Measurements from ENCODE around the gene TBX1. TPM values are rescaled to one million over a fixed set of nuclear protein-coding genes. Genes with fewer than 3 reads are reported as not detected.

Gene TBX1
- total and polyA plus RNA-seq, 10 of the 15 experiments (the other 5 are each of a cell fraction or from before 2014, with no cell fraction given): not detected

DNA sequence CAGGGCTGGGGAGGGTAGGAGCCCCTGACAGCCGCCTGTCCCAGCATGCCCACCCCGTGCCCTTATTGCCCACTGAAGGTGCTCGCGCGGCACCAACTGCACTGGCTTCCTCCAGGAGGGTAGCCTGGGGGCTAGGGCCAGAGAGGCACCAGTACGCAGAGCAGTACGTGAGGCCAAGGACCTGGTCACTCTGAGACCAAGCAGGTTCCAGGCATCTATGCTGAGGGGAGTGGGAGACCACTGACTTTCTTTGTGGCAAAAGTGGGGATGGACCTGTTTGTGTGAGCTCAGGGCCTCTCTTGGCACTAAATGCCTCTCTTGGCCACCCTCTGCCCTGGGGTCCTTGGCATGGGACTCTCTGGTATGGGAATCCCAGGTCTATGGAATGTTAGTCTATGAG, 26.4 kb upstream of the TBX1 start (continued):
- TF ChIP-seq, protein P1, sequence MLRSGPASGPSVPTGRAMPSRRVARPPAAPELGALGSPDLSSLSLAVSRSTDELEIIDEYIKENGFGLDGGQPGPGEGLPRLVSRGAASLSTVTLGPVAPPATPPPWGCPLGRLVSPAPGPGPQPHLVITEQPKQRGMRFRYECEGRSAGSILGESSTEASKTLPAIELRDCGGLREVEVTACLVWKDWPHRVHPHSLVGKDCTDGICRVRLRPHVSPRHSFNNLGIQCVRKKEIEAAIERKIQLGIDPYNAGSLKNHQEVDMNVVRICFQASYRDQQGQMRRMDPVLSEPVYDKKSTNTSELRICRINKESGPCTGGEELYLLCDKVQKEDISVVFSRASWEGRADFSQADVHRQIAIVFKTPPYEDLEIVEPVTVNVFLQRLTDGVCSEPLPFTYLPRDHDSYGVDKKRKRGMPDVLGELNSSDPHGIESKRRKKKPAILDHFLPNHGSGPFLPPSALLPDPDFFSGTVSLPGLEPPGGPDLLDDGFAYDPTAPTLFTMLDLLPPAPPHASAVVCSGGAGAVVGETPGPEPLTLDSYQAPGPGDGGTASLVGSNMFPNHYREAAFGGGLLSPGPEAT (IDR thresholded peaks at IDR 0.05; ENCODE audit: low read depth): no peak
- TF ChIP-seq, protein P2, sequence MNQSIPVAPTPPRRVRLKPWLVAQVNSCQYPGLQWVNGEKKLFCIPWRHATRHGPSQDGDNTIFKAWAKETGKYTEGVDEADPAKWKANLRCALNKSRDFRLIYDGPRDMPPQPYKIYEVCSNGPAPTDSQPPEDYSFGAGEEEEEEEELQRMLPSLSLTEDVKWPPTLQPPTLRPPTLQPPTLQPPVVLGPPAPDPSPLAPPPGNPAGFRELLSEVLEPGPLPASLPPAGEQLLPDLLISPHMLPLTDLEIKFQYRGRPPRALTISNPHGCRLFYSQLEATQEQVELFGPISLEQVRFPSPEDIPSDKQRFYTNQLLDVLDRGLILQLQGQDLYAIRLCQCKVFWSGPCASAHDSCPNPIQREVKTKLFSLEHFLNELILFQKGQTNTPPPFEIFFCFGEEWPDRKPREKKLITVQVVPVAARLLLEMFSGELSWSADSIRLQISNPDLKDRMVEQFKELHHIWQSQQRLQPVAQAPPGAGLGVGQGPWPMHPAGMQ (IDR thresholded peaks at IDR 0.05; ENCODE audit: borderline replicate concordance): no peak
- TF ChIP-seq CUX1 (IDR thresholded peaks at IDR 0.05; ENCODE audit: insufficient replicate concordance, low read depth, low read length) (no peak), JUND (IDR thresholded peaks at IDR 0.05; ENCODE audit: low read depth, low read length) (no peak)
